Measurements from ENCODE around the gene SNX10. TPM values are rescaled to one million over a fixed set of nuclear protein-coding genes. Genes with fewer than 3 reads are reported as not detected.
A peak's percentile ranks its signal among the peaks of the same experiment; 100 is the strongest.

The SNX10 gene
- total RNA-seq, 3 donors from 2014 or later, result 1.9 to 5.7 (median 4.7) TPM

DNA sequence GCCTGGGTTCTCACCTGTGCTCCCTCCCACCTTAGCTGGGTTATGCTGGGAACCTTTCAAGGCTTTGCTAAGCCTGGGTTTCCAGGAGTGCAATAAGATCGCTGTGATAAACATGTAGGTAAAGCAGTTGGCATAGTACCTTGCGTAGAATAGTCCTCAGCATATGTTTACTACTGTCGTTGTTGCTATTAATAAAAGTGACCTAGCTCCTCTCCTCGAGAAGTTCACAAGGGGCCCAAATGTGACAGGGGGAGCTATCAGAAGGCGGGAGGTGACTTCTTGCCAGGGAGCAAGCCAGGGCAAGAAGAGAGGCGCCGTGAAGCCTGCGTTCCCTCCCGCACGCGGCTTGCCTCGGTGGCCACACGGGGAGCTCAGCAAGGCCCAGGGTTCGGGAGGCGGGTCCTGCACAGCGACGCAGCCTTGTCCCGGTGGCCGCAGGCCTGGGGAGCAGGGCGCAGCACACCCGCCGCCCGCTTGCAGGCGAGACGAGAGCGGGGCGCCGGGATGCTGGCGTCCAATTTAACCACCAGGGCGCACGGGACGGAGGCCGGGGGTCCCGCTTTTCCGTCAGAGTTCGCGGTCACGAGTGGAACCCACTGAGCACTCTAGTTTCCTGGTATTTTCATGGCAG lies 106.2 kb downstream of the SNX10 start:
- intact Hi-C loops (cut with DNase I, micrococcal nuclease), result no loop called here
- DNase-seq (peak in 1 of 3 donors; percentile 67), ATAC-seq (peak; percentile 53)
- Histone ChIP-seq H3K36me3 (ENCODE audit: low read depth) (no peaks in the 10 kb centered on the region), H3K4me3 (peak overlapping the region; percentile 23), H3K9me3 (no peaks in the 10 kb centered on the region), H3K4me1 (ENCODE audit: low read depth) (peaks cover 5% of the 10 kb centered on the region)
- TF ChIP-seq, protein P1, sequence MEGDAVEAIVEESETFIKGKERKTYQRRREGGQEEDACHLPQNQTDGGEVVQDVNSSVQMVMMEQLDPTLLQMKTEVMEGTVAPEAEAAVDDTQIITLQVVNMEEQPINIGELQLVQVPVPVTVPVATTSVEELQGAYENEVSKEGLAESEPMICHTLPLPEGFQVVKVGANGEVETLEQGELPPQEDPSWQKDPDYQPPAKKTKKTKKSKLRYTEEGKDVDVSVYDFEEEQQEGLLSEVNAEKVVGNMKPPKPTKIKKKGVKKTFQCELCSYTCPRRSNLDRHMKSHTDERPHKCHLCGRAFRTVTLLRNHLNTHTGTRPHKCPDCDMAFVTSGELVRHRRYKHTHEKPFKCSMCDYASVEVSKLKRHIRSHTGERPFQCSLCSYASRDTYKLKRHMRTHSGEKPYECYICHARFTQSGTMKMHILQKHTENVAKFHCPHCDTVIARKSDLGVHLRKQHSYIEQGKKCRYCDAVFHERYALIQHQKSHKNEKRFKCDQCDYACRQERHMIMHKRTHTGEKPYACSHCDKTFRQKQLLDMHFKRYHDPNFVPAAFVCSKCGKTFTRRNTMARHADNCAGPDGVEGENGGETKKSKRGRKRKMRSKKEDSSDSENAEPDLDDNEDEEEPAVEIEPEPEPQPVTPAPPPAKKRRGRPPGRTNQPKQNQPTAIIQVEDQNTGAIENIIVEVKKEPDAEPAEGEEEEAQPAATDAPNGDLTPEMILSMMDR (IDR thresholded peaks at IDR 0.05), result no peak

DNA sequence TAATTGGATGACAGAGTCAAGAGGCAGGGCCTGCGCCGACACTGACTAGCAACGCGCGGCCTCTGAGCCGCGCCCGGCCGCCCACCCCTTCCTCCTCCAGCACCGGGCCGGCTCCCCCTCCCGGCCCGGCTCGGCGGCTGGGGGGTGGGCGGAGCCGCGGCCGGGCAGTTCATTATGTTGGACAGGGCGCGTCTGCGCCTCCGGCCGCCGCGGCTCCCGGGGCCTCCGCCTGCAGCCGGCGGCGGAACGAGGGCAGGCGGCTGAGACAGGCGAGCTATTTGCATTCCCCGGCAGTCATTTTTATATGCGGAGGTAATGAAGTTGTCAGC lies 106.7 kb downstream of the SNX10 start:
- intact Hi-C loops (cut with DNase I, micrococcal nuclease), result no loop called here
- peak; percentile 62 to 80 (median 74) for DNase-seq
- TF ChIP-seq, protein P1 (IDR thresholded peaks at IDR 0.05), result no peak
- Histone ChIP-seq H3K36me3 (ENCODE audit: low read depth) (no peaks in the 10 kb centered on the region), H3K4me3 (peak overlapping the region; percentile 23), H3K4me1 (ENCODE audit: low read depth) (peaks cover 5% of the 10 kb centered on the region), H3K9me3 (no peaks in the 10 kb centered on the region)
- peak; percentile 86 for ATAC-seq

DNA sequence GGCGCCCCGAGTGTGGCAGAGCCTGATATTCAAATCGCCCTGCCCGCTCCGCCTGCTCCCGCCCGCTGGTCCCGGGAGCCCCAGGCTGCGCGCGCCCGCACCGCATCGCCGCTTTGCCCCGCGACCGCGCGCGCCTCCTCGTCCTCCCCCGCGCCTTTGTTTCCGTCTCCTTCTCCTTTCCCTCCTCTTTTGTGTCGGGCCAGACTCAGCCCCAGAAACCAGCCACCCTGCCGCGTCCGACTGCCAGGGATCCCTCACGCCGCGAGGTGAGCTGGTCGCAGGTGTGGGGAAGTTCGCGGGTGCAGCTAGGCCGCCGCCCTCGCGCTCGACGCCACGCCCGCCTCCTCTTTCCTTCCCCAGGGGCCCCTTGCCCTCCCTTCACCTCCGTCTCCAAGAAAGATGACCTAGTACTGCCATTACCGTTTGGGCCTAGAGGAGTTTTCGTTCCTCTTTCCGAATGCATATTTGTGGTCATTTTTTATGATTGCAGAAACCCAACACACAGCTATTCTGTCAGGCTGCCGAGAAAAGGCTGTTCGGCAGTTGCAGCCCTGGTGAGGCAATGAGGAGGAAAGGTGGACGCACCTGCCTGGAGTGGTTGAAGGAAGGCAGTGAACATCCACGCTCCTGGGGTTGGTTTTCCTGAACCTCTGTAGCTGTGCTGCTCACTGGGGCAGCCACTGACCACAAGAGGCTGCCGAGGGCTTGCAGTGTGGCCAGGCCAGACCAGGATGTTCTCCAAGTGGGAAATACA lies 107.3 kb downstream of the SNX10 start:
- TF ChIP-seq, protein P1 (IDR thresholded peaks at IDR 0.05), result no peak
- DNase-seq, result peak; percentile 53 to 83 (median 71)
- peak; percentile 72 for ATAC-seq
- intact Hi-C loops (cut with DNase I, micrococcal nuclease), result no loop called here
- H3K4me1 ChIP-seq (ENCODE audit: low read depth), result peaks cover 9% of the 10 kb centered on the region
- H3K9me3 ChIP-seq, result no peaks in the 10 kb centered on the region
- no peaks in the 10 kb centered on the region for H3K36me3 ChIP-seq (ENCODE audit: low read depth)
- H3K4me3 ChIP-seq, result peak overlapping the region; percentile 23

DNA sequence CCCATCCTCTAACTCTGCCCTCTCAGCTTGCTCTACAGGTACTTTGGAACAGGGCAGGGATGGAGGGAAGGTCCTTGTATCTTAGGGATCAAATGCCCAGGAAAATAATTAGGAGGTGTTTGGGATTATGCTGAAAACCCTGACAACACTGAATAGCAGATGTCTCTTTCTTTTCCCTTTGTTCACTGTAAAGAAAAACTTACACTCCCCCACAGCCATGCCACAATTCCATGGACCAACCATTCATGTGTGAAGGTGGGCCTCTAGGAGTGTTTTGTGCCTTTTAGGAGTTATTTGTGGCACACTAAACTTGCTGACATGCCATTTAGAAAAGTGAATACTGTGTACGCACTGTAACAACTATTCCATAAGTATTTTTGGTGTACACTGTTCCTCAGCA lies 108.1 kb downstream of the SNX10 start:
- TF ChIP-seq, protein P1 (IDR thresholded peaks at IDR 0.05), result no peak
- Histone ChIP-seq H3K9me3 (no peaks in the 10 kb centered on the region), H3K36me3 (ENCODE audit: low read depth) (no peaks in the 10 kb centered on the region), H3K4me3 (no peak overlapping the region), H3K4me1 (ENCODE audit: low read depth) (peaks cover 9% of the 10 kb centered on the region)
- no peak for ATAC-seq
- DNase-seq, result no peak
- intact Hi-C loops (cut with DNase I, micrococcal nuclease), result no loop called here

DNA sequence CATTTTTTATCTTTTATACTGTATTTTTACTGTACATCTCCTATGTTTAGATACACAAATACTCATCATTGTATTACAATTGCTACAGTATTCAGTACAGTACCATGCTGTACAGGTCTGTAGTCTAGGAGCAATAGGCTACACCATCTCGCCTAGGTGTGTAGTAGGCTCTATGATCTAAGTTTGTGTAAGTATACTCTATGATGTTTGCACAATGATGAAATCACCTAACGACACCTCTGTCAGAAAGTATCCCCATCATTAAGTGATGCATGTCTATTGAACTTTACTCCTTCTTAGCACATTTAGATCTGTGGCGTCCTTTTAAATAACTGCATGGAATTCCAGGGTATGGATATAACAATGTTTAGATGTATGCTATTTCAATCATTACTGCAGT lies 112.0 kb downstream of the SNX10 start:
- H3K4me3 ChIP-seq, result no peak overlapping the region
- H3K9me3 ChIP-seq, result no peaks in the 10 kb centered on the region
- TF ChIP-seq, protein P1 (IDR thresholded peaks at IDR 0.05), result no peak
- H3K36me3 ChIP-seq (ENCODE audit: low read depth), result no peaks in the 10 kb centered on the region
- intact Hi-C loops (cut with DNase I, micrococcal nuclease), result no loop called here
- ATAC-seq (peak; percentile 54), DNase-seq (no peak)
- H3K4me1 ChIP-seq (ENCODE audit: low read depth), result peaks cover 4% of the 10 kb centered on the region
